DOHH2 (cell line): ENCODE data around the gene MAP3K5.

Experiments
- H3F3A ChIP-seq: fragments of 200-600 bp; sonication (generic), shearing (Covaris generic); 2 replicates; pipeline ENCODE4 v1.6.0; 2016; ENCODE audit warnings: antibody characterized with exemption, mild to moderate bottlenecking; ENCODE audit not compliant: control insufficient read depth, insufficient read depth
- H3K27ac ChIP-seq: fragments of 200-600 bp; sonication (generic); 2 replicates; pipeline ENCODE4 v1.5.1; 2014; ENCODE audit warnings: low read depth, mild to moderate bottlenecking, low read length, moderate library complexity
- H3K27me3 ChIP-seq: fragments of 200-600 bp; sonication (generic); 2 replicates; pipeline ENCODE4 v1.6.1; 2014; ENCODE audit warnings: mild to moderate bottlenecking, low read length, mixed read lengths; ENCODE audit not compliant: control insufficient read depth
- H3K36me3 ChIP-seq: fragments of 200-600 bp; sonication (generic); 2 replicates; pipeline ENCODE4 v1.6.1; 2014; ENCODE audit warnings: mild to moderate bottlenecking, low read length, moderate library complexity, mixed read lengths; ENCODE audit not compliant: control insufficient read depth
- H3K4me1 ChIP-seq: fragments of 200-600 bp; sonication (generic); 2 replicates; pipeline ENCODE4 v1.6.1; 2014; ENCODE audit warnings: mild to moderate bottlenecking, low read length, mixed read lengths; ENCODE audit not compliant: control insufficient read depth
- H3K4me2 ChIP-seq: fragments of 200-600 bp; sonication (generic); 2 replicates; pipeline ENCODE4 v1.6.0; 2014; ENCODE audit warnings: mild to moderate bottlenecking, low read length, moderate library complexity
- H3K4me3 ChIP-seq: fragments of 200-600 bp; sonication (generic); 2 replicates; pipeline ENCODE4 v1.5.1; 2014; ENCODE audit warnings: mild to moderate bottlenecking, low read length, mixed read lengths
- H3K79me2 ChIP-seq: fragments of 200-600 bp; sonication (generic); 2 replicates; pipeline ENCODE4 v1.6.1; 2014; ENCODE audit warnings: mild to moderate bottlenecking, low read length, mixed read lengths; ENCODE audit not compliant: control insufficient read depth
- H3K9me2 ChIP-seq: fragments of 200-600 bp; sonication (generic); replicated peaks from 2 replicates; pipeline ENCODE4 v1.6.1; 2014; ENCODE audit warnings: mild to moderate bottlenecking, low read length, mixed read lengths; ENCODE audit not compliant: control insufficient read depth
- H3K9me3 ChIP-seq: fragments of 200-600 bp; sonication (generic); 2 replicates; pipeline ENCODE4 v1.6.1; 2014; ENCODE audit warnings: antibody characterized with exemption, low read length, mixed read lengths; ENCODE audit not compliant: control insufficient read depth, insufficient read depth
- H4K20me1 ChIP-seq: fragments of 200-600 bp; sonication (generic); 2 replicates; pipeline ENCODE4 v1.6.0; 2014; ENCODE audit warnings: low read depth, mild to moderate bottlenecking, antibody characterized with exemption, low read length, moderate library complexity; ENCODE audit not compliant: control insufficient read depth, insufficient read depth
- CTCF ChIP-seq: fragments of 200-600 bp; sonication (generic); IDR thresholded peaks from one replicate; pipeline ENCODE4 v1.5.1; 2014; ENCODE audit warnings: antibody characterized with exemption, mild to moderate bottlenecking, low read depth, low read length; ENCODE audit not compliant: poor library complexity, severe bottlenecking
- EZH2phosphoT487 ChIP-seq: fragments of 200-600 bp; sonication (generic); IDR thresholded peaks from 2 replicates; pipeline ENCODE4 v1.6.1; 2017; ENCODE audit warnings: borderline replicate concordance, mild to moderate bottlenecking, antibody characterized with exemption, low read length, moderate library complexity, mixed read lengths

Gene MAP3K5

GRCh38 chr6:136831873-136832562 is 39.7 kb upstream of the MAP3K5 start:
- no peak overlapping the region for H3K4me2 ChIP-seq
- TF ChIP-seq EZH2phosphoT487 (no peak), CTCF (no peak)
- H3K9me2 ChIP-seq: no peaks in the 10 kb centered on the region
- no peaks in the 10 kb centered on the region for H3F3A ChIP-seq
- peaks cover 13% of the 10 kb centered on the region for H3K9me3 ChIP-seq
- H3K27ac ChIP-seq: no peak overlapping the region
- peaks cover 13% of the 10 kb centered on the region for H3K36me3 ChIP-seq
- no peaks in the 10 kb centered on the region for H3K4me1 ChIP-seq
- no peaks in the 10 kb centered on the region for H3K27me3 ChIP-seq
- no peaks in the 10 kb centered on the region for H4K20me1 ChIP-seq
- no peak overlapping the region for H3K4me3 ChIP-seq
- no peaks in the 10 kb centered on the region for H3K79me2 ChIP-seq

- no peaks in the 10 kb centered on the region for H3K27me3 ChIP-seq
Observed at GRCh38 chr6:136826216-136826615, 33.9 kb upstream of the MAP3K5 start.

DNA sequence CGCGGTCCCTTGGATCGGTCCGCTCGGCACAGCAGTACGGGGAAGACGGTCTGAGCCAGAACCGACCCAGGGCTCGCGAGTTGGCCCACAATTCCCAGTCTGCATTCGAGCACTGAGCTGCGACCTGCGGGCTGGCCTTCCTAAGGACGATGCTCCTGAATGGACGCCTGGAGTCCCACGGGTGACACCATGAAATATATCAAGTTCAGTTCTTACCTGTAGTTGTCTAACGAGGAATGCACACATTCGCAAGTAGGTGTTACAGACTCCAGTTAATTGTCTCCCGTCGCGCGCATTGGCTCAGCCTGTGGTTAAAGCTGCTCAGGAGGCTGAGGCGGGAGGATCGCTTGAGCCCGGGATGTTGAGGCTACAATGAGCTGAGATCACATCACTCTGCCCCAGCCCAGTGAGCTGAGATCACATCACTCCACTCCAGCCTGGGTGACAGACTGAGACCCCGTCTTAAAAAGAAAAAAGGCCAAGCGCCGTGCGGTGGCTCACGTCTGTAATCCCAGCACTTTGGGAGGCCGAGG is 30.9 kb upstream of the MAP3K5 start:
- Histone ChIP-seq H3F3A (peaks cover 3% of the 10 kb centered on the region; the same call in 1 of the 2 replicates), H3K79me2 (no peaks in the 10 kb centered on the region), H4K20me1 (no peaks in the 10 kb centered on the region), H3K4me1 (peaks cover 15% of the 10 kb centered on the region), H3K4me3 (peak overlapping the region; percentile 74), H3K9me3 (no peaks in the 10 kb centered on the region), H3K4me2 (peak overlapping the region; percentile 93), H3K36me3 (peaks cover 5% of the 10 kb centered on the region), H3K27ac (no peak overlapping the region), H3K9me2 (no peaks in the 10 kb centered on the region), H3K27me3 (no peaks in the 10 kb centered on the region)
- TF ChIP-seq EZH2phosphoT487 (no peak), CTCF (no peak)

More at GRCh38 chr6:136826216-136826615, 33.9 kb upstream of the MAP3K5 start:
- no peaks in the 10 kb centered on the region for H3K9me3 ChIP-seq
- no peak overlapping the region for H3K27ac ChIP-seq
- no peaks in the 10 kb centered on the region for H4K20me1 ChIP-seq
- H3K79me2 ChIP-seq: no peaks in the 10 kb centered on the region
- TF ChIP-seq CTCF (no peak), EZH2phosphoT487 (no peak)
- peaks cover 3% of the 10 kb centered on the region; the same call in 1 of the 2 replicates for H3F3A ChIP-seq
- H3K4me1 ChIP-seq: peaks cover 14% of the 10 kb centered on the region
- no peak overlapping the region for H3K4me2 ChIP-seq
- peaks cover 11% of the 10 kb centered on the region for H3K36me3 ChIP-seq
- H3K4me3 ChIP-seq: no peak overlapping the region
- no peaks in the 10 kb centered on the region for H3K9me2 ChIP-seq
